PC-3 (cell line): ENCODE measurements around the gene HMCN2. TPM values are rescaled to one million over a fixed set of nuclear protein-coding genes. Genes with fewer than 3 reads are reported as not detected.

Source experiments
- ATAC-seq: fragments of 200-7000 bp; cut with Tn5 transposase; 2 replicates; pipeline ENCODE4 v1.9.1; 2020; ENCODE audit warnings: mild to moderate bottlenecking, moderate library complexity
- BruUV-seq: library from RNA; stranded (reverse); fragments of 400-500 nt; replicated peaks from 2 replicates; lab custom pipeline; 2021; lab: Mats Ljungman, UMichigan
- CTCF ChIA-PET: fragments of 300-600 bp; sonication (Branson Sonifier 250); formaldehyde crosslinking; loops from one replicate; lab custom pipeline; 2022; ENCODE audit warnings: antibody characterized with exemption; lab: Charles Lee
- POLR2A ChIA-PET: fragments of 300-600 bp; sonication (Branson Sonifier 250); formaldehyde crosslinking; loops from one replicate; lab custom pipeline; 2022; ENCODE audit warnings: antibody characterized with exemption; ENCODE audit not compliant: unreplicated experiment; lab: Charles Lee
- DNase-seq: peaks from one replicate; pipeline ENCODE4 v3.0.0-alpha.2; 2015
- H2AFZ ChIP-seq: fragments of 300-600 bp; sonication (generic); 2 replicates; pipeline ENCODE4 v1.6.0; 2016; ENCODE audit warnings: antibody characterized with exemption, low read length
- H3F3A ChIP-seq: fragments of 300-600 bp; sonication (generic); one replicate; pipeline ENCODE4 v1.6.0; 2017; ENCODE audit warnings: antibody characterized with exemption, low read length, control low read depth, mild to moderate bottlenecking; ENCODE audit not compliant: unreplicated experiment
- H3K27ac ChIP-seq: fragments of 300-600 bp; sonication (generic); 2 replicates; pipeline ENCODE4 v1.5.1; 2016; ENCODE audit warnings: mild to moderate bottlenecking, low read length
- H3K27me3 ChIP-seq: fragments of 300-600 bp; sonication (generic); 2 replicates; pipeline ENCODE4 v1.6.1; 2016; ENCODE audit warnings: low read length, mixed read lengths
- H3K36me3 ChIP-seq: fragments of 300-600 bp; sonication (generic); 2 replicates; pipeline ENCODE4 v1.6.1; 2016; ENCODE audit warnings: low read depth, mixed run types, low read length, mixed read lengths
- H3K4me1 ChIP-seq: fragments of 300-600 bp; sonication (generic); 2 replicates; pipeline ENCODE4 v1.5.1; 2016; ENCODE audit warnings: low read length; ENCODE audit not compliant: insufficient read depth
- H3K4me2 ChIP-seq: fragments of 300-600 bp; sonication (generic); 2 replicates; pipeline ENCODE4 v1.6.0; 2016; ENCODE audit warnings: low read length
- H3K4me3 ChIP-seq: fragments of 300-600 bp; sonication (generic); 2 replicates; pipeline ENCODE4 v1.5.1; 2016; ENCODE audit warnings: mild to moderate bottlenecking, low read length, mixed read lengths
- H3K79me2 ChIP-seq: fragments of 300-600 bp; sonication (generic); 2 replicates; pipeline ENCODE4 v1.6.1; 2017; ENCODE audit warnings: low read length, mixed read lengths
- H3K9ac ChIP-seq: fragments of 300-600 bp; sonication (generic); 2 replicates; pipeline ENCODE4 v1.6.0; 2016; ENCODE audit warnings: mild to moderate bottlenecking, low read length
- H3K9me2 ChIP-seq: fragments of 300-600 bp; sonication (generic); replicated peaks from 2 replicates; pipeline ENCODE4 v1.6.1; 2016; ENCODE audit warnings: mixed run types, low read length, mixed read lengths
- H3K9me3 ChIP-seq: fragments of 300-600 bp; sonication (generic); 2 replicates; pipeline ENCODE4 v1.6.1; 2016; ENCODE audit warnings: low read length, mixed read lengths
- H4K20me1 ChIP-seq: fragments of 300-600 bp; sonication (generic); 2 replicates; pipeline ENCODE4 v1.6.1; 2016; ENCODE audit warnings: low read length, mixed read lengths
- EZH2 ChIP-seq: fragments of 300-600 bp; sonication (generic); IDR thresholded peaks from one replicate; pipeline ENCODE4 v1.6.1; 2017; ENCODE audit warnings: antibody characterized with exemption, mild to moderate bottlenecking, low read length; ENCODE audit not compliant: unreplicated experiment
- EZH2phosphoT487 ChIP-seq: fragments of 300-600 bp; sonication (generic); IDR thresholded peaks from 2 replicates; pipeline ENCODE4 v1.6.1; 2018; ENCODE audit warnings: mild to moderate bottlenecking, antibody characterized with exemption, low read length, borderline replicate concordance
- intact Hi-C: fragments of 100-400 bp; cut with micrococcal nuclease; formaldehyde crosslinking; loops from 2 replicates; pipeline ENCODE4 v1.9.0; 2023
- total RNA-seq: library from RNA; depleted of rRNA; stranded (reverse); fragments of >200 nt; gene quantifications from 2 replicates; pipeline ENCODE4 v1.2.3, GENCODE V29; 2014
- TF ChIP-seq, protein P1 (sequence below): fragments of 300-600 bp; sonication (generic); conservative IDR thresholded peaks from 2 replicates; pipeline ENCODE4 v1.5.1; 2017; ENCODE audit warnings: antibody characterized with exemption, low read depth, mild to moderate bottlenecking, low read length

Gene HMCN2
- total RNA-seq, 1 experiment from 2014 or later = 0.11 TPM

DNA sequence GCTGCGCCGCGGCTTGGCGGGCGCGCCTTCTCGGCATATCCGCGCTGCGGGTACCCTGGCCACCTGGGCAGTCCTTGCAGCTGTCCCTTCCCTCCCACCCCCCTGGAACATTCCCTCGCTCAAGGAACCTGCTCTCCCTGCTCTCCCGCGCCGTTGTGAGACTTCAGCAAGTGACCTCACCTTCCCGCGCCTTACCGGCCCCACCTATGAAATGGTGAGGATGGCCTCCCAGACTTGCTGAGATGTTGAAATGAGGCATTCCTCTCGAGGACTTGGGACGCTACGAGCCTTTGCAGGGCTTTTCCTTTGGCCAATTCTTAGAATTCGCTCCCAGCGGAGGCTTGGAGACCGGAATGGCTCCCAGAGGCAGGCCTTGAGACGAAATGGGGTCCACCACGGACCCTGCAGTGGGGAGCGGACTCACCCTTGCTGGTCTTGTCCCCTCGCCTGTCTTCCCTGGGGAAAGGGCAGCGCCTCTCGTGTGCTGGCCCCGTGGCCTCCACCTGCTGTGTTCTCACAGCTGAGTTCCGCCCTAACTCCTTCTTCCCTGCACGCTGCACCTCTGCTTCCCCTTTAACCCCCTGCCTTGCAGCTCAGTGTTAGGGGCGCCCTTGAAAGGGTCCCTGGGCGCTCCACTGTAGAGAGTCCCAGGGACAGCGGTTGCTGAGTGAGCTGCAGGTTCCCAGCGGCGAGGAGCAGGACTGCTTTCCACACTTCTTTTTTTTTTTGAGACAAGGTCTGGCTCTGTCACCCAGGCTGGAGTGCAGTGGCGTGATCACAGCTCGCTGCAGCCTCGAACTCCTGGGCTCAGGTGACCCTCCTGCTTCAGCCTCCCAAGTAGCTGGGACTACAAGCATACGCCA is 907 bp downstream of the HMCN2 start:
- peaks cover 23% of the 10 kb centered on the region for H3K27me3 ChIP-seq
- CTCF ChIA-PET = no interaction called here
- peaks cover 9% of the 10 kb centered on the region for H3K4me1 ChIP-seq
- no peaks in the 10 kb centered on the region for H3K36me3 ChIP-seq
- H3K27ac ChIP-seq = no peak overlapping the region
- no peak overlapping the region for H2AFZ ChIP-seq
- no peak overlapping the region for H3K4me2 ChIP-seq
- intact Hi-C loops = no loop called here
- DNase-seq (no peak), ATAC-seq (no peak)
- BruUV-seq = no TSS peak
- H3K9me2 ChIP-seq = no peaks in the 10 kb centered on the region
- H3K9ac ChIP-seq = no peak overlapping the region
- no peak overlapping the region for H3K4me3 ChIP-seq
- H3K79me2 ChIP-seq = no peaks in the 10 kb centered on the region
- H4K20me1 ChIP-seq = no peaks in the 10 kb centered on the region
- H3K9me3 ChIP-seq = no peaks in the 10 kb centered on the region
- no peak for TF ChIP-seq EZH2phosphoT487
- TF ChIP-seq, protein P1, sequence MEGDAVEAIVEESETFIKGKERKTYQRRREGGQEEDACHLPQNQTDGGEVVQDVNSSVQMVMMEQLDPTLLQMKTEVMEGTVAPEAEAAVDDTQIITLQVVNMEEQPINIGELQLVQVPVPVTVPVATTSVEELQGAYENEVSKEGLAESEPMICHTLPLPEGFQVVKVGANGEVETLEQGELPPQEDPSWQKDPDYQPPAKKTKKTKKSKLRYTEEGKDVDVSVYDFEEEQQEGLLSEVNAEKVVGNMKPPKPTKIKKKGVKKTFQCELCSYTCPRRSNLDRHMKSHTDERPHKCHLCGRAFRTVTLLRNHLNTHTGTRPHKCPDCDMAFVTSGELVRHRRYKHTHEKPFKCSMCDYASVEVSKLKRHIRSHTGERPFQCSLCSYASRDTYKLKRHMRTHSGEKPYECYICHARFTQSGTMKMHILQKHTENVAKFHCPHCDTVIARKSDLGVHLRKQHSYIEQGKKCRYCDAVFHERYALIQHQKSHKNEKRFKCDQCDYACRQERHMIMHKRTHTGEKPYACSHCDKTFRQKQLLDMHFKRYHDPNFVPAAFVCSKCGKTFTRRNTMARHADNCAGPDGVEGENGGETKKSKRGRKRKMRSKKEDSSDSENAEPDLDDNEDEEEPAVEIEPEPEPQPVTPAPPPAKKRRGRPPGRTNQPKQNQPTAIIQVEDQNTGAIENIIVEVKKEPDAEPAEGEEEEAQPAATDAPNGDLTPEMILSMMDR = no peak
- TF ChIP-seq EZH2 = no peak
- POLR2A ChIA-PET = no interaction called here
- no peaks in the 10 kb centered on the region for H3F3A ChIP-seq

DNA sequence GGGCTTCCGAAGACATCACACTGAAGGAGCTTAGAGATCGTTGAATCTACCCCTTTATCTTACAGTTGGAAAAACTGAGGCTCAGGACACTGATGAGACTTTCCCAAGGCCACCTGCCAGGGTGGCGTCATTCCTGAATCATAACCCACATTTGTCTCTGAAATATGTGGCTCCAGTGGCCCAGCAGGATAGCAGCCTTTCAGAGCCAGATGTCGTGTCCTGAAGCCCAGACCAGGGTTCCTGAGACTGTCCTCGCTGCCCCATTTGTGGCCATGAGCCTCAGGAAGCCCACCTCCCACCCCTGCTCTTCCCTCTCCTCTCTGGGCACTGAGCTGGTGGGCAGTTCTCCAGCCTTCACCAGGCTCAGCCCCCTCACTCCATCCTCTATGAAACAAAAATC is 2.4 kb downstream of the HMCN2 start:
- Histone ChIP-seq H3K79me2 (no peaks in the 10 kb centered on the region), H4K20me1 (no peaks in the 10 kb centered on the region), H3K36me3 (no peaks in the 10 kb centered on the region), H3K9ac (no peak overlapping the region), H2AFZ (no peak overlapping the region), H3K27ac (no peak overlapping the region), H3K4me2 (no peak overlapping the region), H3K4me1 (peaks cover 9% of the 10 kb centered on the region), H3K4me3 (no peak overlapping the region), H3K9me2 (no peaks in the 10 kb centered on the region), H3K9me3 (no peaks in the 10 kb centered on the region), H3F3A (no peaks in the 10 kb centered on the region), H3K27me3 (peaks cover 23% of the 10 kb centered on the region)
- BruUV-seq = no TSS peak
- CTCF ChIA-PET = no interaction called here
- ATAC-seq (no peak), DNase-seq (no peak)
- TF ChIP-seq, protein P1 = no peak
- TF ChIP-seq EZH2phosphoT487 (no peak), EZH2 (no peak)
- POLR2A ChIA-PET = no interaction called here
- intact Hi-C loops = no loop called here

DNA sequence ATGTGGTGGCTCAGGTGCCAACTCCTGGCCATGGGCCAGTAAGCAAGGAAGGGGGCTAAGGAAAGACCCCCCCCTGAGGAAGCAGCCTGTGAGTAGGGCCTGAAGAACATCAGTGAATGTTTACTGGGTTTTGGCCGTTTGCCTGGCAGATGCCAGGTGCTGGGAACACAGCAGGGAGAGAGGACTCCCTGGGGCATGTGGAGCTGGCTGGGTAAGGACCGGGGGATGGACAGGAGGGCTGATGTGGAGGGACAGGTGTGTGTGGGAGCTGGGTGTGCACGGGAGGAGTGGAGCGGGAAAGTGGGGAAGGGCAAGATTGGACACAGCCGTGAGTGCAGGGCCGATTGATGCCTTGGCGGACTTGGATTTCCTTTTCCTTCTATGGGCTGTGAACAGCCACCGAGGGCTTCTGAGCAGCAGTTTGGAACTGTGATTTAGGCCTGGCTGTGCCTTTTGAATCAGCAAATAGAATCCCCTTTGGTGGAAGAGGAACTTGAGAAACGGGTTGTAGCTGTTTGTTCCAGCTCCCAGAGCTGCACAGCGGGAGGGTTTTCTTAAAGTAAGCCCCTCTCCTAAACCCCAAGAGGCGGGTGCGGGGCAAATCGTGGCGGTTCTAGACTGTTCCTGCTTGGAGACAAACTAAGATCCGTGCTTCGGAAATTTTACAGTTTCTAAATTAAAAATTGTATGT is 3.1 kb downstream of the HMCN2 start:
- BruUV-seq = no TSS peak
- no peaks in the 10 kb centered on the region for H4K20me1 ChIP-seq
- no peaks in the 10 kb centered on the region for H3K36me3 ChIP-seq
- H3K9ac ChIP-seq = no peak overlapping the region
- H3K79me2 ChIP-seq = no peaks in the 10 kb centered on the region
- H3K27ac ChIP-seq = no peak overlapping the region
- DNase-seq = no peak
- no peak for TF ChIP-seq EZH2
- TF ChIP-seq, protein P1 = no peak
- TF ChIP-seq EZH2phosphoT487 = no peak
- peaks cover 6% of the 10 kb centered on the region for H3K4me1 ChIP-seq
- intact Hi-C loops = no loop called here
- ATAC-seq = no peak
- POLR2A ChIA-PET = no interaction called here
- no peaks in the 10 kb centered on the region for H3K9me2 ChIP-seq
- H3K4me3 ChIP-seq = no peak overlapping the region
- no peaks in the 10 kb centered on the region for H3F3A ChIP-seq
- CTCF ChIA-PET = no interaction called here
- H3K27me3 ChIP-seq = peaks cover 23% of the 10 kb centered on the region
- H3K4me2 ChIP-seq = no peak overlapping the region
- H3K9me3 ChIP-seq = no peaks in the 10 kb centered on the region
- H2AFZ ChIP-seq = peak overlapping the region; percentile 30; the same call in 1 of the 2 replicates
